SK-N-SH treated with all-trans-retinoic acid at 6 μM for 48 hours (cell line): ENCODE data around the gene NHS.

Experiments used
- ATAC-seq: fragments of 200-7000 bp; cut with Tn5 transposase; 3 replicates; pipeline ENCODE4 v1.9.1; 2020; ENCODE audit warnings: mild to moderate bottlenecking, moderate library complexity
- ARNTL ChIP-seq: fragments of 450-650 bp; formaldehyde crosslinking; IDR thresholded peaks from 2 replicates; pipeline ENCODE4 v1.5.0; 2020; ENCODE audit warnings: low read depth, mild to moderate bottlenecking, moderate library complexity, borderline replicate concordance
- BACH2 ChIP-seq: fragments of 250-450 bp; sonication (Bioruptor Pico); IDR thresholded peaks from 2 replicates; pipeline ENCODE4 v1.9.0; 2021; ENCODE audit warnings: mild to moderate bottlenecking, borderline replicate concordance
- CREB5 ChIP-seq: fragments of 250-450 bp; sonication (Bioruptor Pico); IDR thresholded peaks from 2 replicates; pipeline ENCODE4 v1.5.1; 2020; ENCODE audit warnings: low read depth, mild to moderate bottlenecking, moderate library complexity
- CSRNP3 ChIP-seq: fragments of 250-450 bp; sonication (Bioruptor Pico); IDR thresholded peaks from 2 replicates; pipeline ENCODE4 v1.5.1; 2021; ENCODE audit warnings: mild to moderate bottlenecking, moderate library complexity
- ESRRG ChIP-seq: fragments of 250-450 bp; sonication (Bioruptor Pico); IDR thresholded peaks from 2 replicates; pipeline ENCODE4 v1.6.1; 2021; ENCODE audit warnings: mild to moderate bottlenecking
- ISL1 ChIP-seq: fragments of 250-450 bp; sonication (Bioruptor Pico); IDR thresholded peaks from 2 replicates; pipeline ENCODE4 v2.1.2; 2022; ENCODE audit warnings: mild to moderate bottlenecking, moderate library complexity
- OSR1 ChIP-seq: fragments of 250-450 bp; sonication (Bioruptor Pico); IDR thresholded peaks from 2 replicates; pipeline ENCODE4 v1.8.0; 2022; ENCODE audit warnings: moderate library complexity, mild to moderate bottlenecking, inconsistent platforms
- PPARA ChIP-seq: fragments of 250-450 bp; sonication (Bioruptor Pico); IDR thresholded peaks from 2 replicates; pipeline ENCODE4 v1.5.0; 2020; ENCODE audit warnings: mild to moderate bottlenecking, borderline replicate concordance
- RARB ChIP-seq: fragments of 250-450 bp; sonication (Bioruptor Pico); IDR thresholded peaks from 2 replicates; pipeline ENCODE4 v1.8.0; 2021; ENCODE audit warnings: mild to moderate bottlenecking, moderate library complexity
- SNAI2 ChIP-seq: fragments of 250-450 bp; sonication (Bioruptor Pico); IDR thresholded peaks from 2 replicates; pipeline ENCODE4 v1.5.0; 2020; ENCODE audit warnings: mild to moderate bottlenecking, moderate library complexity
- TCF4 ChIP-seq: fragments of 250-450 bp; sonication (Bioruptor Pico); IDR thresholded peaks from 2 replicates; pipeline ENCODE4 v1.8.0; 2021; ENCODE audit warnings: mild to moderate bottlenecking, moderate library complexity, borderline replicate concordance
- TOX ChIP-seq: fragments of 250-450 bp; sonication (Bioruptor Pico); IDR thresholded peaks from 2 replicates; pipeline ENCODE4 v1.8.0; 2021; ENCODE audit warnings: mild to moderate bottlenecking, moderate library complexity, borderline replicate concordance
- TSHZ2 ChIP-seq: fragments of 250-450 bp; sonication (Bioruptor Pico); IDR thresholded peaks from 2 replicates; pipeline ENCODE4 v1.5.0; 2020; ENCODE audit warnings: mild to moderate bottlenecking, moderate library complexity
- ZC3H10 ChIP-seq: fragments of 250-450 bp; sonication (Bioruptor Pico); IDR thresholded peaks from 2 replicates; pipeline ENCODE4 v1.5.1; 2021; ENCODE audit warnings: mild to moderate bottlenecking, moderate library complexity
- ZFP3 ChIP-seq: fragments of 250-450 bp; sonication (Bioruptor Pico); IDR thresholded peaks from 2 replicates; pipeline ENCODE4 v1.5.0; 2020; ENCODE audit warnings: mild to moderate bottlenecking, moderate library complexity
- ZFP30 ChIP-seq: fragments of 450-650 bp; formaldehyde crosslinking; IDR thresholded peaks from 2 replicates; pipeline ENCODE4 v1.5.0; 2022; ENCODE audit warnings: mild to moderate bottlenecking, moderate library complexity
- ZNF565 ChIP-seq: fragments of 450-650 bp; formaldehyde crosslinking; conservative IDR thresholded peaks from 2 replicates; pipeline ENCODE4 v1.5.0; 2020; ENCODE audit warnings: low read depth, mild to moderate bottlenecking, moderate library complexity
- ZNF70 ChIP-seq: fragments of 450-650 bp; formaldehyde crosslinking; IDR thresholded peaks from 2 replicates; pipeline ENCODE4 v1.5.0; 2020; ENCODE audit warnings: mild to moderate bottlenecking, moderate library complexity
- ZNF8 ChIP-seq: fragments of 450-650 bp; formaldehyde crosslinking; IDR thresholded peaks from 2 replicates; pipeline ENCODE4 v1.5.0; 2020; ENCODE audit warnings: mild to moderate bottlenecking, moderate library complexity
- TF ChIP-seq, protein P1 (sequence below): fragments of 250-450 bp; sonication (Bioruptor Pico); IDR thresholded peaks from 2 replicates; pipeline ENCODE4 v1.8.0; 2021; ENCODE audit warnings: low read depth, mild to moderate bottlenecking, moderate library complexity, borderline replicate concordance
- TF ChIP-seq, protein P2 (sequence below): fragments of 250-450 bp; sonication (Bioruptor Pico); IDR thresholded peaks from 2 replicates; pipeline ENCODE4 v1.8.0; 2020; ENCODE audit warnings: mild to moderate bottlenecking, moderate library complexity, borderline replicate concordance

Gene NHS

GRCh38 chrX:17743913-17744312, 368.9 kb downstream of the NHS start:
- ATAC-seq = no peak
- TF ChIP-seq SNAI2 (CRISPR knock-in tag) = no peak
- no peak for TF ChIP-seq RARB (CRISPR knock-in tag)
- no peak for TF ChIP-seq ZFP3 (CRISPR knock-in tag)

DNA sequence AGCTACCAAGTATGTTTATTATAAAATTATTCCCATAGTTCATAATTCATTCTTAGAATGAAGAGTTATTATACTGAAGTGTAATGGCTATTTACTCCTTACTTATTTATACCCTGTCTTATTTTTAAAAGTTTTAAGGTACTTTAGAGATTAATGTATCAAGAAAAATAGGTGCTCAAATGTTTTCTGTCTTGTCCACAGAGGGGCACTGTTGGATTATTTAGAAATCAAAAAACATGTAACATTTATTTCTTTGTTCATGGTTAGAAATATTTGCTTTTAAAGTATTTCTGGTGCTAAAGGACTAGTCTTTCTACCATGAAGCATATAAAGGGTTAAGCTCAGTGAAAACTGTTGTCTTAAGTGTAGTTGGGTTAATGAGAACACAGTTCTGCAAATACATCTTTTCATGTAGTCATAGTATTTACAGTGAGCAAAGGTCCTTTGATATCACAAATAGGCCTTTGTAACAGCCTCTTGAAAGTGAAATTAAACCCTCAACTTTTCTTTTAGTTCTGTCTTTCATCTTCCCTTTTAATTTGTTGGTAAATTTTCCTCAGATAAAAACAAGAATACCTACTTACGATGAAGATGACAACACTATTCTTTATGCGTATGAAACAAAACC, 370.0 kb downstream of the NHS start:
- TF ChIP-seq PPARA (CRISPR knock-in tag) = no peak
- TF ChIP-seq ZC3H10 = no peak
- TF ChIP-seq TCF4 (CRISPR knock-in tag) = no peak
- no peak for TF ChIP-seq SNAI2 (CRISPR knock-in tag)
- TF ChIP-seq ZNF565 (CRISPR knock-in tag) = no peak
- no peak for TF ChIP-seq CSRNP3 (CRISPR knock-in tag)
- no peak for TF ChIP-seq ZNF70
- TF ChIP-seq TSHZ2 (CRISPR knock-in tag) = no peak
- TF ChIP-seq, protein P1, sequence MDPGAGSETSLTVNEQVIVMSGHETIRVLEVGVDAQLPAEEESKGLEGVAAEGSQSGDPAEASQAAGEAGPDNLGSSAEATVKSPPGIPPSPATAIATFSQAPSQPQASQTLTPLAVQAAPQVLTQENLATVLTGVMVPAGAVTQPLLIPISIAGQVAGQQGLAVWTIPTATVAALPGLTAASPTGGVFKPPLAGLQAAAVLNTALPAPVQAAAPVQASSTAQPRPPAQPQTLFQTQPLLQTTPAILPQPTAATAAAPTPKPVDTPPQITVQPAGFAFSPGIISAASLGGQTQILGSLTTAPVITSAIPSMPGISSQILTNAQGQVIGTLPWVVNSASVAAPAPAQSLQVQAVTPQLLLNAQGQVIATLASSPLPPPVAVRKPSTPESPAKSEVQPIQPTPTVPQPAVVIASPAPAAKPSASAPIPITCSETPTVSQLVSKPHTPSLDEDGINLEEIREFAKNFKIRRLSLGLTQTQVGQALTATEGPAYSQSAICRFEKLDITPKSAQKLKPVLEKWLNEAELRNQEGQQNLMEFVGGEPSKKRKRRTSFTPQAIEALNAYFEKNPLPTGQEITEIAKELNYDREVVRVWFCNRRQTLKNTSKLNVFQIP = no peak
- TF ChIP-seq, protein P2, sequence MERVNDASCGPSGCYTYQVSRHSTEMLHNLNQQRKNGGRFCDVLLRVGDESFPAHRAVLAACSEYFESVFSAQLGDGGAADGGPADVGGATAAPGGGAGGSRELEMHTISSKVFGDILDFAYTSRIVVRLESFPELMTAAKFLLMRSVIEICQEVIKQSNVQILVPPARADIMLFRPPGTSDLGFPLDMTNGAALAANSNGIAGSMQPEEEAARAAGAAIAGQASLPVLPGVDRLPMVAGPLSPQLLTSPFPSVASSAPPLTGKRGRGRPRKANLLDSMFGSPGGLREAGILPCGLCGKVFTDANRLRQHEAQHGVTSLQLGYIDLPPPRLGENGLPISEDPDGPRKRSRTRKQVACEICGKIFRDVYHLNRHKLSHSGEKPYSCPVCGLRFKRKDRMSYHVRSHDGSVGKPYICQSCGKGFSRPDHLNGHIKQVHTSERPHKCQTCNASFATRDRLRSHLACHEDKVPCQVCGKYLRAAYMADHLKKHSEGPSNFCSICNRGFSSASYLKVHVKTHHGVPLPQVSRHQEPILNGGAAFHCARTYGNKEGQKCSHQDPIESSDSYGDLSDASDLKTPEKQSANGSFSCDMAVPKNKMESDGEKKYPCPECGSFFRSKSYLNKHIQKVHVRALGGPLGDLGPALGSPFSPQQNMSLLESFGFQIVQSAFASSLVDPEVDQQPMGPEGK = no peak
- TF ChIP-seq BACH2 (CRISPR knock-in tag) = no peak
- no peak for TF ChIP-seq ESRRG (CRISPR knock-in tag)
- no peak for TF ChIP-seq RARB (CRISPR knock-in tag)
- TF ChIP-seq TOX (CRISPR knock-in tag) = no peak
- TF ChIP-seq ZNF8 (CRISPR knock-in tag) = no peak
- TF ChIP-seq ARNTL (CRISPR knock-in tag) = no peak
- no peak for TF ChIP-seq ZFP30 (CRISPR knock-in tag)
- no peak for TF ChIP-seq ZFP3 (CRISPR knock-in tag)
- TF ChIP-seq CREB5 (CRISPR knock-in tag) = no peak
- no peak for TF ChIP-seq OSR1 (CRISPR knock-in tag)
- ATAC-seq = no peak

DNA sequence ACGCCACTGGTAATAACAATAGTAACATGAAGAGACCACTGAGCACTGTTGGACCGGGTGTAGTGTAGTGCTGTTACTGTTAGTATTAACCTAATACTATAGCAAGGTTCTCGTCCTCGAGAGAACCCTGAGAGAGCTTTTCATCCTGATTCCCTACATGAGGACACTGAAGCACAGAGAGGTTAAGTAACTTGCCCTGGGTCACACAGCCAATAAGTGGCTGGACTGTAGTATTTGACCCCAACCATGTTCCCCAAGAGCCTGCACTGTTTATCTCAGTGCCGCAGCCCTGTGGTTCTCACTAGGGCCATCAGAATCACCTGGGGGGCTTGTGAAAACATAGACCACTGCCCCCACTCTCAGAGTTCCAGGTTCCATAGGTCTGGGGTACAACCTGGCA, 372.7 kb downstream of the NHS start:
- ATAC-seq = no peak
- TF ChIP-seq CREB5 (CRISPR knock-in tag) (no peak), TSHZ2 (CRISPR knock-in tag) (no peak), ISL1 (CRISPR knock-in tag) (no peak), SNAI2 (CRISPR knock-in tag) (no peak), ZNF70 (no peak), ZNF8 (CRISPR knock-in tag) (no peak), ZNF565 (CRISPR knock-in tag) (no peak), ZFP3 (CRISPR knock-in tag) (no peak), ZC3H10 (no peak), CSRNP3 (CRISPR knock-in tag) (no peak), BACH2 (CRISPR knock-in tag) (no peak)
